ENCODE results near the gene CFTR. TPM values are rescaled to one million over a fixed set of nuclear protein-coding genes. Genes with fewer than 3 reads are reported as not detected.

CFTR gene
- total RNA-seq, 2 experiments from 2014 or later = not detected

DNA sequence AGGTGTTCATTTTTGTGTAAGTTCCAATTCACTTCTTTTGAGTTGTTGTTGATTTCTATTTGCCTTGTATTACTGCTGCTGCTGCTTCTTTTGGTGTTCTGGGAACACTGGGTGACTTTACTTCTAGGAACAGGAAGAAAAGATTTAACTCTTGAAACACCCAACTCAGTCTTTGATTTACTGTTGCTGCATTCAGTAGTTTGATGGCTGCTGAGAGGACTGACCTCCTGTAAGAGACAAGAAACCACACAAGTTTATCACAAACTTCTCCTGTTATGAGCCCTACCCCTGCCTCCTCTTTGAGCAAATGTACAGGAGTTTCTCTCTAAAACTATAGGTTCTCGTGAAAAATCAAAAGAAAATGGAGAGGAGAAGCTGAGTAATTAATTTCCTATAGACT lies 231.7 kb downstream of the CFTR start:
- ChIA-PET CTCF (no interaction called here), POLR2A (no interaction called here)
- no peak for DNase-seq
- no peak overlapping the region for H3K27ac Mint-ChIP-seq
- no peaks in the 10 kb centered on the region for H3K4me1 Mint-ChIP-seq (ENCODE audit: low read depth)
- H3K36me3 Mint-ChIP-seq (ENCODE audit: low read depth) = no peaks in the 10 kb centered on the region
- H3K4me3 Mint-ChIP-seq = no peak overlapping the region
- no peaks in the 10 kb centered on the region for H3K9me3 Mint-ChIP-seq (ENCODE audit: insufficient read depth)
- no peak for ATAC-seq
- H3K27me3 Mint-ChIP-seq (ENCODE audit: low read depth) = no peaks in the 10 kb centered on the region

DNA sequence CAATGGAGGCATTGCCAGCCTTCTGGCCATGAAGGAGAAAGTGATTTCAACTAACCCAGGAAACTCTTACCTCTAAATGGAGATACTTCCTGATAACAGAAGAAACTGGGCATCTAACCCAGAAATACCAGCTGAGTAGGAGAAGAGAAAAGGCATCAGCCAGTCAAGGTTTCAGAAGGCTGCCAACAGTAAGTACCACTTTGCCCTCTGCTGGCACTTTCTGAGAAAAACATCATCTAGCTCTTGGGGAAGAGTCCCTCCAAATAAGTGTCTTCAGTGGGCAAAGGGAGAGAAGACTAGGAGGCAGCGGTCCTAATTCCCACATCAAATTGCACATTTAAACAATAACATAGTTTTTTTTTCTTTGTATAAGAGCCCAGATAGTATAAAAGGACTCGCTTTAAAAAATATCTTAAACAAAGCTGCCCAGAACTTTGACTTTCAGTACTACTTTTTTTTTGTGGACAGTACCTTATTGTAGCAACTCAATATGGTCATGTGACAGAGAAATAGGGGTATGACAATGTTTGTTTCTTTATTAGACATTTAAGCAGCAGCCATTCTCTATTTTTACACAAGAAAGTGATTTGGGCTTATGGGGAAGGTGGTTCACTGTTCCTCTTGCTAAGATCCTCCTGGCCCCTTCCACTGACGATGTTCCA lies 236.1 kb downstream of the CFTR start:
- DNase-seq (peak; percentile 26), ATAC-seq (no peak)
- Mint-ChIP-seq H3K4me1 (ENCODE audit: low read depth) (no peaks in the 10 kb centered on the region), H3K4me3 (no peak overlapping the region), H3K36me3 (ENCODE audit: low read depth) (no peaks in the 10 kb centered on the region), H3K27me3 (ENCODE audit: low read depth) (no peaks in the 10 kb centered on the region), H3K27ac (no peak overlapping the region), H3K9me3 (ENCODE audit: insufficient read depth) (no peaks in the 10 kb centered on the region)
- ChIA-PET POLR2A (no interaction called here), CTCF (no interaction called here)

DNA sequence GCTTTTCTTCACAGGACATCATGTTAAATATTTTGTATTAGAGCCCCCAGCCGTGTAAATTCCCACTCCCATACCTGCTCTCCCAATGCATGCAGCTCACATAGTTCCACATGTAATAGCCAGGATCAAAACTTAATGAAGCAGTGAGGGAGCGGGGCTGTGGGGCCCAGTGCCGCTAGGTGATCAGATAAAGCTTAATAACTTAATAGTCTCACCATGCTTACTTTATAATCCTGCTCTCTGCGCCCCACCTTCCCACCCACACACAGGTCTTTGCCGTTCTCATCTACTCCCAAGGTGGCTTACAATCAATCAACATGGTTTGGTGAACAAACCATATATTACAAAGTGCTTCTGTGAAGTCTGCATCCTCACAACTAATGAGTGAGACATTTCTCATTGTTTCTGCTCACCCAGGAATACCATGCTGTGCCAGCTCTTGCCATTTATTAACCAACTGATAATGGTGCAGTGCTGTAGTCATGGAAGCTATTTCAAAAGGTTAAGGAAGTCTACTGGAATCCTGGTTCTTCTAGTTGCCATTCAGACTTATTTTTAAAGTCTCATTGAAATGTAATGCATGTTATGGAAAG lies 237.0 kb downstream of the CFTR start:
- ChIA-PET CTCF (no interaction called here), POLR2A (no interaction called here)
- Mint-ChIP-seq H3K4me1 (ENCODE audit: low read depth) (no peaks in the 10 kb centered on the region), H3K36me3 (ENCODE audit: low read depth) (no peaks in the 10 kb centered on the region), H3K27ac (no peak overlapping the region), H3K27me3 (ENCODE audit: low read depth) (no peaks in the 10 kb centered on the region), H3K4me3 (no peak overlapping the region), H3K9me3 (ENCODE audit: insufficient read depth) (no peaks in the 10 kb centered on the region)
- DNase-seq (no peak), ATAC-seq (no peak)

DNA sequence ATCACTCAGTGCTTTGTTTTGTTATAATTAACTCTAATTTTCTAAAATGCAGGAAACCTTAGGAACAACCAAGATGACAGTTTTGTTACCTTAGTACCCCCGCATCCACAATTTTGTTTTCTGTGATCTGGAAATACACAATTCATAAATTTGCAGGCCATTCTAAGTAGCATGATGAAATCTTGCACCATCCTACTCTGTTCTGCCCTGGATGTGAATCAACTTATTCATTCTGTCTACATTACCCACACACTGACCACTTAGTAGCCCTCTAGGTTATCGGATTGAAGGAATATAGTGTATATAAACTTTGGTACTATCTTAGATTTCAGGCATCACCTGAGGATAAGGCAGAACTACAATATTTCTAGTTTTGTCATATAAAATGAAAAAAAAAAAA lies 237.5 kb downstream of the CFTR start:
- POLR2A ChIA-PET = no interaction called here
- no peak overlapping the region for H3K27ac Mint-ChIP-seq

More for the DNA sequence above, 237.5 kb downstream of the CFTR start:
- H3K36me3 Mint-ChIP-seq (ENCODE audit: low read depth) = no peaks in the 10 kb centered on the region
- CTCF ChIA-PET = no interaction called here
- no peaks in the 10 kb centered on the region for H3K27me3 Mint-ChIP-seq (ENCODE audit: low read depth)
- no peaks in the 10 kb centered on the region for H3K4me1 Mint-ChIP-seq (ENCODE audit: low read depth)
- ATAC-seq = no peak
- DNase-seq = no peak
- H3K4me3 Mint-ChIP-seq = no peak overlapping the region
- no peaks in the 10 kb centered on the region for H3K9me3 Mint-ChIP-seq (ENCODE audit: insufficient read depth)

Other genes starting within 250 kb of the CFTR start
- gene WNT2, start 157.0 kb upstream of the CFTR start, total RNA-seq = not detected
- gene ASZ1, start 52.5 kb upstream of the CFTR start, total RNA-seq = not detected

Measured in activated CD8-positive, alpha-beta T cell treated with anti-CD3 and anti-CD28 coated beads, Interleukin-2, amount 10 ng/mL, durations not matched to agents 7 days and 5 days (primary cell).